ENCODE results near the gene ZNF296. TPM values are rescaled to one million over a fixed set of nuclear protein-coding genes. Genes with fewer than 3 reads are reported as not detected.
A peak's percentile ranks its signal among the peaks of the same experiment; 100 is the strongest.

The ZNF296 gene
- total and polyA plus RNA-seq, 2 donors (not counting 3 experiments of a cell fraction or from before 2014, with no cell fraction given): 0.35 to 1.8 TPM

- H2AFZ ChIP-seq (ENCODE audit: low read depth, low read length): no peak overlapping the region
- CTCF ChIA-PET: interaction anchor here (1.0 to 2.0 kb wide), 4 partner anchors 16 to 80 kb away, joined by 4 to 12 read pairs (median 6); partner anchors contain the start of genes BLOC1S3 and TRAPPC6A
- FAIRE-seq: peak; percentile 73
Observed at GRCh38 chr19:45097776-45098520, 21.7 kb upstream of the ZNF296 start.

DNA sequence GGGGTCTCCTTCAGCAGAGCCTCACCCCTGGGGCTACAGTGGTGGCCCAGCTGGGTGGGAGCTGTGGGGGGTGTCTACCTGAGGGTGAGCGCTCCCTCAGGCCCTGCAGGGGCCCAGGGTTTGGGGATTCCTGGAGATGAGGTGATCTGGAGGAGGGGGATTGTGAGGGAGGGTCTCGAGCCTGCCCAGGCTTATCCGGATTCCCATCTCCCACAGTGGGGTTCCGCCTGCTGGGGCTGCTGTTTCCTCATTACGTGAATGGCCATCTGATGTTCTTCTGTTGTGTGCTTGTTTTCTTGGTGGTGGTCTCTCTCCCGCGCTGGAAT lies 21.1 kb upstream of the ZNF296 start:
- dilution Hi-C loops (cut with MboI; ENCODE audit: extremely low pct_ligation_motif_present, low sequenced_read_pairs): no loop called here
- Histone ChIP-seq H3K27me3 (ENCODE audit: control insufficient read depth in 2 of 2, insufficient read depth in 2 of 2, low read length in 2 of 2) (no peaks in the 10 kb centered on the region), H3K27ac (ENCODE audit: insufficient read depth, low read depth, low read length) (no peak overlapping the region), H4K20me1 (replicated peaks; ENCODE audit: control insufficient read depth, extremely low read depth, insufficient read depth, low read length) (no peaks in the 10 kb centered on the region), H3K9me1 (replicated peaks; ENCODE audit: control insufficient read depth, extremely low read depth, insufficient read depth, low read length) (no peaks in the 10 kb centered on the region), H3K9ac (replicated peaks; ENCODE audit: extremely low read depth, insufficient read depth, low read length) (no peak overlapping the region), H3K4me3 (replicated peaks in 1 of 3; ENCODE audit: insufficient read depth in 1 of 3, low read depth in 1 of 3, low read length in 3 of 3) (no peak overlapping the region), H3K36me3 (ENCODE audit: control insufficient read depth in 2 of 2, extremely low read depth in 1 of 2, insufficient read depth in 2 of 2, low read length in 2 of 2) (no peaks in the 10 kb centered on the region), H3K79me2 (ENCODE audit: control insufficient read depth, insufficient read depth, low read length) (peaks cover 92% of the 10 kb centered on the region), H3K9me3 (replicated peaks; ENCODE audit: control insufficient read depth, insufficient read depth, low read length) (no peaks in the 10 kb centered on the region), H3K4me1 (ENCODE audit: control insufficient read depth, extremely low read depth, insufficient read depth, low read length) (peaks cover 21% of the 10 kb centered on the region), H2AFZ (ENCODE audit: low read depth, low read length) (no peak overlapping the region), H3K4me2 (ENCODE audit: insufficient read depth, low read length) (no peak overlapping the region)
- ChIA-PET POLR2A (no interaction called here), CTCF (interaction anchor here (1.0 to 2.0 kb wide), 3 partner anchors 16 to 81 kb away, joined by 5 to 12 read pairs (median 6); partner anchors contain the start of genes BLOC1S3 and TRAPPC6A)
- no TSS peak for BruUV-seq (replicated peaks)
- intact Hi-C loops (cut with micrococcal nuclease): no loop called here
- FAIRE-seq (no peak), DNase-seq (ENCODE audit: low read depth, low spot score) (no peak)
- TF ChIP-seq, protein P1, sequence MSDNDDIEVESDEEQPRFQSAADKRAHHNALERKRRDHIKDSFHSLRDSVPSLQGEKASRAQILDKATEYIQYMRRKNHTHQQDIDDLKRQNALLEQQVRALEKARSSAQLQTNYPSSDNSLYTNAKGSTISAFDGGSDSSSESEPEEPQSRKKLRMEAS (IDR thresholded peaks at IDR 0.05; ENCODE audit: insufficient read depth, insufficient read length): no peak
- TF ChIP-seq POLR2A (IDR thresholded peaks at IDR 0.05; ENCODE audit: low read depth, low read length) (no peak), FOS (IDR thresholded peaks at IDR 0.05; ENCODE audit: borderline replicate concordance, insufficient read depth, low read length) (no peak), EZH2 (IDR thresholded peaks at IDR 0.05; ENCODE audit: borderline replicate concordance, low read depth, low read length, severe bottlenecking) (no peak), MYC (IDR thresholded peaks at IDR 0.05; ENCODE audit: low read depth, low read length) (no peak), POLR2AphosphoS5 (IDR thresholded peaks at IDR 0.05; ENCODE audit: insufficient read depth, low read depth, low read length) (no peak), JUN (IDR thresholded peaks at IDR 0.05; ENCODE audit: borderline replicate concordance, insufficient read depth, insufficient read length, low read depth) (no peak), GATA2 (IDR thresholded peaks at IDR 0.05; ENCODE audit: insufficient read depth, insufficient read length, low read depth, low read length) (no peak)
- TF ChIP-seq, protein P2, sequence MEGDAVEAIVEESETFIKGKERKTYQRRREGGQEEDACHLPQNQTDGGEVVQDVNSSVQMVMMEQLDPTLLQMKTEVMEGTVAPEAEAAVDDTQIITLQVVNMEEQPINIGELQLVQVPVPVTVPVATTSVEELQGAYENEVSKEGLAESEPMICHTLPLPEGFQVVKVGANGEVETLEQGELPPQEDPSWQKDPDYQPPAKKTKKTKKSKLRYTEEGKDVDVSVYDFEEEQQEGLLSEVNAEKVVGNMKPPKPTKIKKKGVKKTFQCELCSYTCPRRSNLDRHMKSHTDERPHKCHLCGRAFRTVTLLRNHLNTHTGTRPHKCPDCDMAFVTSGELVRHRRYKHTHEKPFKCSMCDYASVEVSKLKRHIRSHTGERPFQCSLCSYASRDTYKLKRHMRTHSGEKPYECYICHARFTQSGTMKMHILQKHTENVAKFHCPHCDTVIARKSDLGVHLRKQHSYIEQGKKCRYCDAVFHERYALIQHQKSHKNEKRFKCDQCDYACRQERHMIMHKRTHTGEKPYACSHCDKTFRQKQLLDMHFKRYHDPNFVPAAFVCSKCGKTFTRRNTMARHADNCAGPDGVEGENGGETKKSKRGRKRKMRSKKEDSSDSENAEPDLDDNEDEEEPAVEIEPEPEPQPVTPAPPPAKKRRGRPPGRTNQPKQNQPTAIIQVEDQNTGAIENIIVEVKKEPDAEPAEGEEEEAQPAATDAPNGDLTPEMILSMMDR (IDR thresholded peaks at IDR 0.05; ENCODE audit: extremely low read depth in 1 of 2, insufficient read depth in 1 of 2, low read depth in 1 of 2, low read length in 2 of 2): no peak

More at GRCh38 chr19:45097776-45098520, 21.7 kb upstream of the ZNF296 start:
- H3K9ac ChIP-seq (replicated peaks; ENCODE audit: extremely low read depth, insufficient read depth, low read length): no peak overlapping the region
- H3K36me3 ChIP-seq (ENCODE audit: control insufficient read depth in 2 of 2, extremely low read depth in 1 of 2, insufficient read depth in 2 of 2, low read length in 2 of 2): no peaks in the 10 kb centered on the region
- H3K9me3 ChIP-seq (replicated peaks; ENCODE audit: control insufficient read depth, insufficient read depth, low read length): no peaks in the 10 kb centered on the region
- peaks cover 21% of the 10 kb centered on the region for H3K4me1 ChIP-seq (ENCODE audit: control insufficient read depth, extremely low read depth, insufficient read depth, low read length)
- H3K27me3 ChIP-seq (ENCODE audit: control insufficient read depth in 2 of 2, insufficient read depth in 2 of 2, low read length in 2 of 2): no peaks in the 10 kb centered on the region
- H4K20me1 ChIP-seq (replicated peaks; ENCODE audit: control insufficient read depth, extremely low read depth, insufficient read depth, low read length): no peaks in the 10 kb centered on the region
- peaks cover 97% of the 10 kb centered on the region for H3K79me2 ChIP-seq (ENCODE audit: control insufficient read depth, insufficient read depth, low read length)
- H3K9me1 ChIP-seq (replicated peaks; ENCODE audit: control insufficient read depth, extremely low read depth, insufficient read depth, low read length): no peaks in the 10 kb centered on the region
- BruUV-seq (replicated peaks): no TSS peak
- no peak overlapping the region for H3K4me3 ChIP-seq (replicated peaks in 1 of 3; ENCODE audit: insufficient read depth in 1 of 3, low read depth in 1 of 3, low read length in 3 of 3)
- intact Hi-C loops (cut with micrococcal nuclease) (no loop called here), dilution Hi-C loops (cut with MboI; ENCODE audit: extremely low pct_ligation_motif_present, low sequenced_read_pairs) (no loop called here)
- TF ChIP-seq EZH2 (IDR thresholded peaks at IDR 0.05; ENCODE audit: borderline replicate concordance, low read depth, low read length, severe bottlenecking): no peak
- TF ChIP-seq JUN (IDR thresholded peaks at IDR 0.05; ENCODE audit: borderline replicate concordance, insufficient read depth, insufficient read length, low read depth): peak; percentile 65
- TF ChIP-seq FOS (IDR thresholded peaks at IDR 0.05; ENCODE audit: borderline replicate concordance, insufficient read depth, low read length): peak; percentile 75
- TF ChIP-seq MYC (IDR thresholded peaks at IDR 0.05; ENCODE audit: low read depth, low read length): peak; percentile 32
- no peak overlapping the region for H3K27ac ChIP-seq (ENCODE audit: insufficient read depth, low read depth, low read length)
- POLR2A ChIA-PET: no interaction called here
- H3K4me2 ChIP-seq (ENCODE audit: insufficient read depth, low read length): no peak overlapping the region
- DNase-seq (ENCODE audit: low read depth, low spot score): peak; percentile 73
